K562 (cell line): ENCODE data around the gene NFKB2. TPM values are rescaled to one million over a fixed set of nuclear protein-coding genes. Genes with fewer than 3 reads are reported as not detected.

Experiments
- BDP1 ChIP-seq: IDR thresholded peaks from 3 replicates; pipeline ENCODE4 v1.6.1; 2011; ENCODE audit not compliant: insufficient read length, insufficient read depth
- BRCA1 ChIP-seq, 2 experiments: fragments of 450-650 bp in 1 of 2; sonication (generic) in 1 of 2; formaldehyde crosslinking in 1 of 2; IDR thresholded peaks; 2 replicates each; pipeline versions ENCODE4 v1.5.0 to v1.6.1; 2017 to 2020; ENCODE audit warnings: mild to moderate bottlenecking in 1 of 2, missing genetic modification reagents in 1 of 2
- CBX1 ChIP-seq: sonication (generic); IDR thresholded peaks from 2 replicates; pipeline ENCODE4 v1.6.1; 2016; ENCODE audit warnings: antibody characterized with exemption, low read depth, mild to moderate bottlenecking
- EP300 ChIP-seq: IDR thresholded peaks from 2 replicates; pipeline ENCODE4 v1.6.1; 2012; ENCODE audit warnings: low read length, improper control_type of control experiment
- GABPB1 ChIP-seq: sonication (generic); formaldehyde crosslinking; IDR thresholded peaks from 2 replicates; pipeline ENCODE4 v1.8.0; 2022; ENCODE audit warnings: mild to moderate bottlenecking, missing genetic modification reagents
- PHB ChIP-seq: fragments of 250-450 bp; sonication (Bioruptor Pico); IDR thresholded peaks from 2 replicates; pipeline ENCODE4 v1.5.0; 2021
- POLR2G ChIP-seq: fragments of 200-400 bp; formaldehyde crosslinking; IDR thresholded peaks from 2 replicates; pipeline ENCODE4 v1.6.1; 2017; ENCODE audit warnings: low read depth, mild to moderate bottlenecking, antibody characterized with exemption, low read length, moderate library complexity
- RBM14 ChIP-seq: fragments of 200-400 bp; formaldehyde crosslinking; IDR thresholded peaks from 2 replicates; pipeline ENCODE4 v1.6.1; 2018; ENCODE audit warnings: low read depth, mild to moderate bottlenecking, low read length, moderate library complexity, borderline replicate concordance; ENCODE audit not compliant: insufficient read depth
- ZNF436 ChIP-seq: fragments of 250-450, 450-650 bp; sonication (Bioruptor Pico); formaldehyde crosslinking; IDR thresholded peaks from 2 replicates; pipeline ENCODE4 v1.7.0; 2020; ENCODE audit warnings: mild to moderate bottlenecking
- ZNF586 ChIP-seq: fragments of 450-650 bp; formaldehyde crosslinking; conservative IDR thresholded peaks from 2 replicates; pipeline ENCODE4 v1.4.0; 2020; ENCODE audit warnings: mild to moderate bottlenecking, moderate library complexity
- ZNF75A ChIP-seq: fragments of 450-650 bp; formaldehyde crosslinking; IDR thresholded peaks from 2 replicates; pipeline ENCODE4 v1.4.0; 2020; ENCODE audit warnings: mild to moderate bottlenecking
- polyA plus RNA-seq, 8 experiments: library from polyadenylated mRNA; depleted of rRNA in 4 of 8; stranded (reverse) in 5 of 8; unstranded in 3 of 8; fragments of >200 nt; fragmentation: Nextera tagmentation in 2 of 8; fragmentation: Illumina TruSeq in 1 of 8; extraction: Ambion mirVana in 2 of 8; extraction: Trizol in 1 of 8; gene quantifications; 2 replicates each; pipeline versions ENCODE4 v1.2.1 to v1.2.3, GENCODE V29; 2011 to 2014; ENCODE audit warnings: inconsistent platforms in 1 of 8, missing spikeins in 1 of 8
- total RNA-seq, 7 experiments: library from RNA; depleted of rRNA in 6 of 7; stranded (reverse); fragments of >200 nt in 6 of 7; fragmentation: Illumina TruSeq in 2 of 7; extraction: Trizol in 2 of 7; gene quantifications; 2 replicates each; pipeline versions ENCODE4 v1.2.1 to v1.2.3, GENCODE V29; 2011 to 2021; ENCODE audit warnings: low replicate concordance in 1 of 7
- TF ChIP-seq, protein P1 (sequence below): sonication (generic); formaldehyde crosslinking; IDR thresholded peaks from 2 replicates; pipeline ENCODE4 v1.9.0; 2022; ENCODE audit warnings: mild to moderate bottlenecking, missing genetic modification reagents
- TF ChIP-seq, protein P2 (sequence below), 2 experiments: fragments of 450-650 bp in 1 of 2; IDR thresholded peaks; 2 replicates each; pipeline ENCODE4 v1.6.1; 2011 to 2017; ENCODE audit warnings: low read depth in 2 of 2, antibody characterized with exemption in 1 of 2, borderline replicate concordance in 1 of 2, low read length in 1 of 2, mild to moderate bottlenecking in 1 of 2, mixed read lengths in 1 of 2; ENCODE audit not compliant: control insufficient read depth in 1 of 2
- TF ChIP-seq, protein P3 (sequence below), 2 experiments: fragments of 450-650 bp; conservative IDR thresholded peaks; 2 replicates each; pipeline ENCODE4 v1.6.1; 2017; ENCODE audit warnings: mild to moderate bottlenecking in 2 of 2, moderate library complexity in 2 of 2
- TF ChIP-seq, protein P4 (sequence below): sonication (generic); formaldehyde crosslinking; IDR thresholded peaks from 2 replicates; pipeline ENCODE4 v1.9.0; 2022; ENCODE audit warnings: mild to moderate bottlenecking, missing genetic modification reagents
- TF ChIP-seq, protein P5 (sequence below): sonication (generic); formaldehyde crosslinking; IDR thresholded peaks from 2 replicates; pipeline ENCODE4 v1.8.0; 2022; ENCODE audit warnings: mild to moderate bottlenecking, missing genetic modification reagents

The NFKB2 gene
- total and polyA plus RNA-seq, 9 of the 15 experiments (the other 6 are each of a cell fraction or from before 2014, with no cell fraction given): 0.07 to 20.3 (median 7.9) TPM

DNA sequence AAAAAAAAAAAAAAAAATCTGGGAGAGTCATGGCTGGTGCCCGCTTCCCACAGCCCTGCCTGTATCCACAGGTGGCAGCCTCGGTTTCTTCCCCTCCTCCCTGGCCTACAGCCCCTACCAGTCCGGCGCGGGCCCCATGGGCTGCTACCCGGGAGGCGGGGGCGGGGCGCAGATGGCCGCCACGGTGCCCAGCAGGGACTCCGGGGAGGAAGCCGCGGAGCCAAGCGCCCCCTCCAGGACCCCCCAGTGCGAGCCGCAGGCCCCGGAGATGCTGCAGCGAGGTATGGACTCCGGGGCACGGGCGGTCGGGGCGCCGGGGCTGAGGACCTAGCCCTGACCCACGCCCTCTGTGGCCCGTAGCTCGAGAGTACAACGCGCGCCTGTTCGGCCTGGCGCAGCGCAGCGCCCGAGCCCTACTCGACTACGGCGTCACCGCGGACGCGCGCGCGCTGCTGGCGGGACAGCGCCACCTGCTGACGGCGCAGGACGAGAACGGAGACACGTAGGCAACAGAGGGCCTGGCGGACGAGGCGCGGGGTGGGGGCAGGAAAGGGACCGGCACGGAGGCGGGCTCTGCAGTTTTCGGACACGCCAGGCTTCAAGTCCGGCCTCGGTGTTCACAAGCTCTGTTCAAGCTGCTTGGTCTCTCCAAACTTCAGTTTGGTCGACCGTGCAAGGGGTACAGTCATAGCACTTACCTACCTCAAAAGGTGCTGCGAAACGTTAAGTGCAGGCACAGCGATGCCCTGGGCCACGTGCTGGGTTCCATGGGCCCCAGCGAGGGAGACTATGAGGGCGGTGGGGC, 3.9 kb downstream of the NFKB2 start (continued):
- TF ChIP-seq, protein P1, sequence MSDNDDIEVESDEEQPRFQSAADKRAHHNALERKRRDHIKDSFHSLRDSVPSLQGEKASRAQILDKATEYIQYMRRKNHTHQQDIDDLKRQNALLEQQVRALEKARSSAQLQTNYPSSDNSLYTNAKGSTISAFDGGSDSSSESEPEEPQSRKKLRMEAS (CRISPR knock-in tag): peak; percentile 90
- TF ChIP-seq ZNF75A (no peak), ZNF436 (no peak), ZNF586 (CRISPR knock-in tag) (no peak), EP300 (no peak), RBM14 (0 out of 2 replicates have a peak, but pooled peaks have one; percentile 29), PHB (no peak), BDP1 (no peak), GABPB1 (CRISPR knock-in tag) (peak; percentile 80), BRCA1 (IDR thresholded peaks at IDR 0.05) (no peak), BRCA1 (CRISPR knock-in tag; IDR thresholded peaks at IDR 0.05) (no peak), POLR2G (peak; percentile 73), CBX1 (no peak)
- TF ChIP-seq, protein P2, sequence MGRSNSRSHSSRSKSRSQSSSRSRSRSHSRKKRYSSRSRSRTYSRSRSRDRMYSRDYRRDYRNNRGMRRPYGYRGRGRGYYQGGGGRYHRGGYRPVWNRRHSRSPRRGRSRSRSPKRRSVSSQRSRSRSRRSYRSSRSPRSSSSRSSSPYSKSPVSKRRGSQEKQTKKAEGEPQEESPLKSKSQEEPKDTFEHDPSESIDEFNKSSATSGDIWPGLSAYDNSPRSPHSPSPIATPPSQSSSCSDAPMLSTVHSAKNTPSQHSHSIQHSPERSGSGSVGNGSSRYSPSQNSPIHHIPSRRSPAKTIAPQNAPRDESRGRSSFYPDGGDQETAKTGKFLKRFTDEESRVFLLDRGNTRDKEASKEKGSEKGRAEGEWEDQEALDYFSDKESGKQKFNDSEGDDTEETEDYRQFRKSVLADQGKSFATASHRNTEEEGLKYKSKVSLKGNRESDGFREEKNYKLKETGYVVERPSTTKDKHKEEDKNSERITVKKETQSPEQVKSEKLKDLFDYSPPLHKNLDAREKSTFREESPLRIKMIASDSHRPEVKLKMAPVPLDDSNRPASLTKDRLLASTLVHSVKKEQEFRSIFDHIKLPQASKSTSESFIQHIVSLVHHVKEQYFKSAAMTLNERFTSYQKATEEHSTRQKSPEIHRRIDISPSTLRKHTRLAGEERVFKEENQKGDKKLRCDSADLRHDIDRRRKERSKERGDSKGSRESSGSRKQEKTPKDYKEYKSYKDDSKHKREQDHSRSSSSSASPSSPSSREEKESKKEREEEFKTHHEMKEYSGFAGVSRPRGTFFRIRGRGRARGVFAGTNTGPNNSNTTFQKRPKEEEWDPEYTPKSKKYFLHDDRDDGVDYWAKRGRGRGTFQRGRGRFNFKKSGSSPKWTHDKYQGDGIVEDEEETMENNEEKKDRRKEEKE (IDR thresholded peaks at IDR 0.05; ENCODE audit: borderline replicate concordance in 1 of 2, control insufficient read depth in 1 of 2, low read depth in 2 of 2, low read length in 1 of 2): no peak
- TF ChIP-seq, protein P3, sequence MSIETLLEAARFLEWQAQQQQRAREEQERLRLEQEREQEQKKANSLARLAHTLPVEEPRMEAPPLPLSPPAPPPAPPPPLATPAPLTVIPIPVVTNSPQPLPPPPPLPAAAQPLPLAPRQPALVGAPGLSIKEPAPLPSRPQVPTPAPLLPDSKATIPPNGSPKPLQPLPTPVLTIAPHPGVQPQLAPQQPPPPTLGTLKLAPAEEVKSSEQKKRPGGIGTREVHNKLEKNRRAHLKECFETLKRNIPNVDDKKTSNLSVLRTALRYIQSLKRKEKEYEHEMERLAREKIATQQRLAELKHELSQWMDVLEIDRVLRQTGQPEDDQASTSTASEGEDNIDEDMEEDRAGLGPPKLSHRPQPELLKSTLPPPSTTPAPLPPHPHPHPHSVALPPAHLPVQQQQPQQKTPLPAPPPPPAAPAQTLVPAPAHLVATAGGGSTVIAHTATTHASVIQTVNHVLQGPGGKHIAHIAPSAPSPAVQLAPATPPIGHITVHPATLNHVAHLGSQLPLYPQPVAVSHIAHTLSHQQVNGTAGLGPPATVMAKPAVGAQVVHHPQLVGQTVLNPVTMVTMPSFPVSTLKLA (conservative IDR thresholded peaks at IDR 0.05): peak; percentile 54 to 80; a peak in 3 of 4 replicates
- TF ChIP-seq, protein P4, sequence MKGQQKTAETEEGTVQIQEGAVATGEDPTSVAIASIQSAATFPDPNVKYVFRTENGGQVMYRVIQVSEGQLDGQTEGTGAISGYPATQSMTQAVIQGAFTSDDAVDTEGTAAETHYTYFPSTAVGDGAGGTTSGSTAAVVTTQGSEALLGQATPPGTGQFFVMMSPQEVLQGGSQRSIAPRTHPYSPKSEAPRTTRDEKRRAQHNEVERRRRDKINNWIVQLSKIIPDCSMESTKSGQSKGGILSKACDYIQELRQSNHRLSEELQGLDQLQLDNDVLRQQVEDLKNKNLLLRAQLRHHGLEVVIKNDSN (CRISPR knock-in tag): 0 out of 2 replicates have a peak, but pooled peaks have one; percentile 22
- TF ChIP-seq, protein P5, sequence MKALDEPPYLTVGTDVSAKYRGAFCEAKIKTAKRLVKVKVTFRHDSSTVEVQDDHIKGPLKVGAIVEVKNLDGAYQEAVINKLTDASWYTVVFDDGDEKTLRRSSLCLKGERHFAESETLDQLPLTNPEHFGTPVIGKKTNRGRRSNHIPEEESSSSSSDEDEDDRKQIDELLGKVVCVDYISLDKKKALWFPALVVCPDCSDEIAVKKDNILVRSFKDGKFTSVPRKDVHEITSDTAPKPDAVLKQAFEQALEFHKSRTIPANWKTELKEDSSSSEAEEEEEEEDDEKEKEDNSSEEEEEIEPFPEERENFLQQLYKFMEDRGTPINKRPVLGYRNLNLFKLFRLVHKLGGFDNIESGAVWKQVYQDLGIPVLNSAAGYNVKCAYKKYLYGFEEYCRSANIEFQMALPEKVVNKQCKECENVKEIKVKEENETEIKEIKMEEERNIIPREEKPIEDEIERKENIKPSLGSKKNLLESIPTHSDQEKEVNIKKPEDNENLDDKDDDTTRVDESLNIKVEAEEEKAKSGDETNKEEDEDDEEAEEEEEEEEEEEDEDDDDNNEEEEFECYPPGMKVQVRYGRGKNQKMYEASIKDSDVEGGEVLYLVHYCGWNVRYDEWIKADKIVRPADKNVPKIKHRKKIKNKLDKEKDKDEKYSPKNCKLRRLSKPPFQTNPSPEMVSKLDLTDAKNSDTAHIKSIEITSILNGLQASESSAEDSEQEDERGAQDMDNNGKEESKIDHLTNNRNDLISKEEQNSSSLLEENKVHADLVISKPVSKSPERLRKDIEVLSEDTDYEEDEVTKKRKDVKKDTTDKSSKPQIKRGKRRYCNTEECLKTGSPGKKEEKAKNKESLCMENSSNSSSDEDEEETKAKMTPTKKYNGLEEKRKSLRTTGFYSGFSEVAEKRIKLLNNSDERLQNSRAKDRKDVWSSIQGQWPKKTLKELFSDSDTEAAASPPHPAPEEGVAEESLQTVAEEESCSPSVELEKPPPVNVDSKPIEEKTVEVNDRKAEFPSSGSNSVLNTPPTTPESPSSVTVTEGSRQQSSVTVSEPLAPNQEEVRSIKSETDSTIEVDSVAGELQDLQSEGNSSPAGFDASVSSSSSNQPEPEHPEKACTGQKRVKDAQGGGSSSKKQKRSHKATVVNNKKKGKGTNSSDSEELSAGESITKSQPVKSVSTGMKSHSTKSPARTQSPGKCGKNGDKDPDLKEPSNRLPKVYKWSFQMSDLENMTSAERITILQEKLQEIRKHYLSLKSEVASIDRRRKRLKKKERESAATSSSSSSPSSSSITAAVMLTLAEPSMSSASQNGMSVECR (CRISPR knock-in tag): peak; percentile 90
